Activated CD4-positive, alpha-beta T cell treated with anti-CD3 and anti-CD28 coated beads, Interleukin-2, Interleukin-6, amounts not matched to agents 100 ng/mL and 50 ng/mL, durations not matched to agents 16 hours and 8 hours (primary cell): ENCODE measurements around the gene TSC2.
"Not testable (repeated sequence)": the region's sequence is repeated elsewhere in the genome, so short reads cannot be mapped to it uniquely, and the experiment has no call there.

Experiments
- DNase-seq: peaks from one replicate; pipeline ENCODE4 v3.0.0-alpha.2; 2020

TSC2 gene

GRCh38 chr16:2011726-2012125 lies 36.1 kb upstream of the TSC2 start:
- not testable (repeated sequence) for DNase-seq

- no peak for DNase-seq
Measured at GRCh38 chr16:2013527-2013926, 34.3 kb upstream of the TSC2 start.

GRCh38 chr16:2015117-2015946 lies 32.5 kb upstream of the TSC2 start:
- no peak for DNase-seq

GRCh38 chr16:2015947-2016208 lies 31.9 kb upstream of the TSC2 start:
- no peak for DNase-seq

GRCh38 chr16:2016407-2016922 lies 31.3 kb upstream of the TSC2 start:
- DNase-seq, result no peak

GRCh38 chr16:2019518-2019920 lies 28.3 kb upstream of the TSC2 start, which contains the start of gene NPW:
NPW (plus strand) TSS chr16:2019785.
- DNase-seq, result no peak

- no peak for DNase-seq
Measured at GRCh38 chr16:2019921-2020831, 27.6 kb upstream of the TSC2 start.

GRCh38 chr16:2022723-2023091 lies 25.1 kb upstream of the TSC2 start:
- DNase-seq, result peak; percentile 30

- peak; percentile 97 for DNase-seq
Measured at GRCh38 chr16:2023092-2024031, 24.4 kb upstream of the TSC2 start.

GRCh38 chr16:2024032-2024420 lies 23.8 kb upstream of the TSC2 start:
- DNase-seq, result no peak

- no peak for DNase-seq
Measured at GRCh38 chr16:2025251-2025650, 22.5 kb upstream of the TSC2 start.

GRCh38 chr16:2025878-2026460 lies 21.8 kb upstream of the TSC2 start:
- no peak for DNase-seq

GRCh38 chr16:2026461-2027023 lies 21.2 kb upstream of the TSC2 start, which contains the start of gene NHERF2:
NHERF2 (plus strand) TSS chr16:2026902; CDS start chr16:2027006, 104 bp downstream.
- peak; percentile 26 for DNase-seq

- DNase-seq, result no peak
Measured at GRCh38 chr16:2027024-2028010, 20.5 kb upstream of the TSC2 start.

GRCh38 chr16:2028146-2028545 lies 19.6 kb upstream of the TSC2 start:
- no peak for DNase-seq

- DNase-seq, result no peak
Measured at GRCh38 chr16:2028620-2029220, 19.1 kb upstream of the TSC2 start.

GRCh38 chr16:2029350-2029749 lies 18.4 kb upstream of the TSC2 start:
- DNase-seq, result no peak

GRCh38 chr16:2030036-2030435 lies 17.7 kb upstream of the TSC2 start:
- DNase-seq, result no peak

GRCh38 chr16:2031081-2031577 lies 16.7 kb upstream of the TSC2 start:
- DNase-seq, result no peak
